ENCODE measurements around the gene RASL10B.

RASL10B gene

GRCh38 chr17:35745246-35745645, 13.8 kb downstream of the RASL10B start:
- no peak for TF ChIP-seq CTCF (IDR thresholded peaks at IDR 0.05; ENCODE audit: low read depth, low read length)
- no peak for TF ChIP-seq EZH2phosphoT487 (IDR thresholded peaks at IDR 0.05; ENCODE audit: low read depth)

GRCh38 chr17:35745749-35746320, 14.4 kb downstream of the RASL10B start:
- Histone ChIP-seq H3K9ac (ENCODE audit: low read length) (no peak overlapping the region), H3K27me3 (ENCODE audit: low read depth, low read length) (peaks cover 19% of the 10 kb centered on the region), H3K27ac (ENCODE audit: low read length) (no peak overlapping the region), H2AFZ (ENCODE audit: low read depth, low read length) (no peak overlapping the region), H3K4me2 (ENCODE audit: low read length) (no peak overlapping the region), H3K4me1 (ENCODE audit: low read length) (peaks cover 13% of the 10 kb centered on the region; the same call in 1 of the 2 replicates), H3K79me2 (ENCODE audit: low read length) (no peaks in the 10 kb centered on the region), H4K20me1 (ENCODE audit: insufficient read depth, low read length) (no peaks in the 10 kb centered on the region), H3K4me3 (ENCODE audit: low read length) (no peak overlapping the region), H3K9me3 (ENCODE audit: insufficient read depth, low read length) (no peaks in the 10 kb centered on the region), H3K36me3 (replicated peaks; ENCODE audit: low read depth, low read length) (no peaks in the 10 kb centered on the region)
- TF ChIP-seq CTCF (IDR thresholded peaks at IDR 0.05; ENCODE audit: low read depth, low read length): no peak
- TF ChIP-seq EZH2phosphoT487 (IDR thresholded peaks at IDR 0.05; ENCODE audit: low read depth): no peak

More at GRCh38 chr17:35745246-35745645, 13.8 kb downstream of the RASL10B start:
- Histone ChIP-seq H2AFZ (ENCODE audit: low read depth, low read length) (no peak overlapping the region), H3K27me3 (ENCODE audit: low read depth, low read length) (peaks cover 13% of the 10 kb centered on the region), H3K36me3 (replicated peaks; ENCODE audit: low read depth, low read length) (no peaks in the 10 kb centered on the region), H3K27ac (ENCODE audit: low read length) (no peak overlapping the region), H3K4me1 (ENCODE audit: low read length) (peaks cover 9% of the 10 kb centered on the region; the same call in 1 of the 2 replicates), H3K9ac (ENCODE audit: low read length) (no peak overlapping the region), H4K20me1 (ENCODE audit: insufficient read depth, low read length) (no peaks in the 10 kb centered on the region), H3K9me3 (ENCODE audit: insufficient read depth, low read length) (no peaks in the 10 kb centered on the region), H3K4me3 (ENCODE audit: low read length) (no peak overlapping the region), H3K4me2 (ENCODE audit: low read length) (no peak overlapping the region), H3K79me2 (ENCODE audit: low read length) (no peaks in the 10 kb centered on the region)

GRCh38 chr17:35747540-35748017, 16.1 kb downstream of the RASL10B start:
- Histone ChIP-seq H3K4me3 (ENCODE audit: low read length) (no peak overlapping the region), H3K27me3 (ENCODE audit: low read depth, low read length) (peaks cover 23% of the 10 kb centered on the region), H3K4me2 (ENCODE audit: low read length) (peak overlapping the region; percentile 35), H4K20me1 (ENCODE audit: insufficient read depth, low read length) (no peaks in the 10 kb centered on the region), H3K4me1 (ENCODE audit: low read length) (peaks cover 13% of the 10 kb centered on the region; the same call in 1 of the 2 replicates), H3K36me3 (replicated peaks; ENCODE audit: low read depth, low read length) (no peaks in the 10 kb centered on the region), H3K27ac (ENCODE audit: low read length) (no peak overlapping the region), H3K79me2 (ENCODE audit: low read length) (no peaks in the 10 kb centered on the region), H3K9ac (ENCODE audit: low read length) (no peak overlapping the region), H3K9me3 (ENCODE audit: insufficient read depth, low read length) (no peaks in the 10 kb centered on the region), H2AFZ (ENCODE audit: low read depth, low read length) (no peak overlapping the region)
- TF ChIP-seq CTCF (IDR thresholded peaks at IDR 0.05; ENCODE audit: low read depth, low read length) (peak; percentile 90), EZH2phosphoT487 (IDR thresholded peaks at IDR 0.05; ENCODE audit: low read depth) (no peak)

- Histone ChIP-seq H2AFZ (ENCODE audit: low read depth, low read length) (no peak overlapping the region), H3K4me1 (ENCODE audit: low read length) (peaks cover 13% of the 10 kb centered on the region; the same call in 1 of the 2 replicates), H3K4me3 (ENCODE audit: low read length) (no peak overlapping the region), H3K9ac (ENCODE audit: low read length) (no peak overlapping the region), H3K27me3 (ENCODE audit: low read depth, low read length) (peaks cover 23% of the 10 kb centered on the region), H3K79me2 (ENCODE audit: low read length) (no peaks in the 10 kb centered on the region), H3K4me2 (ENCODE audit: low read length) (no peak overlapping the region), H3K27ac (ENCODE audit: low read length) (no peak overlapping the region), H3K36me3 (replicated peaks; ENCODE audit: low read depth, low read length) (no peaks in the 10 kb centered on the region), H3K9me3 (ENCODE audit: insufficient read depth, low read length) (no peaks in the 10 kb centered on the region), H4K20me1 (ENCODE audit: insufficient read depth, low read length) (no peaks in the 10 kb centered on the region)
- TF ChIP-seq EZH2phosphoT487 (IDR thresholded peaks at IDR 0.05; ENCODE audit: low read depth): no peak
- no peak for TF ChIP-seq CTCF (IDR thresholded peaks at IDR 0.05; ENCODE audit: low read depth, low read length)
Observed at GRCh38 chr17:35748341-35748841, 17.0 kb downstream of the RASL10B start.

Data from OCI-LY3 (cell line).